Measurements from ENCODE around the gene CXorf66.

DNA sequence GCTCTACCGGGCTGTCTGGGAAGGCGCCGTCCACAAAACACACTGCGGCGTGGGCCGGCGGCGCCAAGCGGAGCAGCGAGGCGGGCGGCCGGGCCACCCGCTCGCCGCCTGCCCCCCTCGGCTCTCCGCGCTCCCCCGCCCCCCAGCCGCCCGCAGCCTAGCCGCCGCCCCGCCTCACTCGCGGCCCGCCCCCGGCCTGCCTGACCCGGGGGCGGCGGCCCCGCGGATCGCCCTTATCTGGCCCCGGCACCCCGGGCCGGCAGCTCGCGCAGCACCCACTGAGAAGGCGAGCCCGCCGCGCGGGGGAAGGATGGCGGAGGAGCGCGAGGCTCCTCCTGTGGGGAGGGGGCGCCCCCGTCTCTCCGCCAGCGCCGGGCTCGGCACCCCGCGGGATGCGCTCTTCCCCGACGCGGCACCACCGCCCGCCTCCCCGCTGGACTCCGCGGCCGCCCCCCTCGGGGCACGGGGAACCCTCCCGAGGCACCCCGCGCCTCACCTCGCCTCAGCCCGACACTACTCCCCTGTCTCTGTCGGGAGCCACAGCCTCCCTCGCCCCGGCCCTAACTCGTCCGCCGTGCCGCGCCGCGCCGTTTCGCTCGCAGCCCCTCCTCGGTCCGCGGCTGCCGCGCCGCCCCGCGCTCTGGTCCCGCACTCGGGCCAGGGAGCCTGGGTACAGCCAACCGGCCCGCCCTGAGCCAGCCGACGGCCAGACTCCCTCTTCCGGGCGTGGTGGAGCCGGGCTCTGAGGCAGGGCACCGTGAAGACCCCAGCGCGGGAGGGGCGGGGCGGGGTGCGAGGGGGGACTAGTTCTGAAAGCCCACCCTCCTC lies 33.0 kb downstream of the CXorf66 start:
- TF ChIP-seq, protein P1, sequence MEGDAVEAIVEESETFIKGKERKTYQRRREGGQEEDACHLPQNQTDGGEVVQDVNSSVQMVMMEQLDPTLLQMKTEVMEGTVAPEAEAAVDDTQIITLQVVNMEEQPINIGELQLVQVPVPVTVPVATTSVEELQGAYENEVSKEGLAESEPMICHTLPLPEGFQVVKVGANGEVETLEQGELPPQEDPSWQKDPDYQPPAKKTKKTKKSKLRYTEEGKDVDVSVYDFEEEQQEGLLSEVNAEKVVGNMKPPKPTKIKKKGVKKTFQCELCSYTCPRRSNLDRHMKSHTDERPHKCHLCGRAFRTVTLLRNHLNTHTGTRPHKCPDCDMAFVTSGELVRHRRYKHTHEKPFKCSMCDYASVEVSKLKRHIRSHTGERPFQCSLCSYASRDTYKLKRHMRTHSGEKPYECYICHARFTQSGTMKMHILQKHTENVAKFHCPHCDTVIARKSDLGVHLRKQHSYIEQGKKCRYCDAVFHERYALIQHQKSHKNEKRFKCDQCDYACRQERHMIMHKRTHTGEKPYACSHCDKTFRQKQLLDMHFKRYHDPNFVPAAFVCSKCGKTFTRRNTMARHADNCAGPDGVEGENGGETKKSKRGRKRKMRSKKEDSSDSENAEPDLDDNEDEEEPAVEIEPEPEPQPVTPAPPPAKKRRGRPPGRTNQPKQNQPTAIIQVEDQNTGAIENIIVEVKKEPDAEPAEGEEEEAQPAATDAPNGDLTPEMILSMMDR (IDR thresholded peaks at IDR 0.05; ENCODE audit: borderline replicate concordance, extremely low read depth, low read length, poor library complexity, severe bottlenecking): no peak
- no peak for TF ChIP-seq EZH2 (IDR thresholded peaks at IDR 0.05; ENCODE audit: borderline replicate concordance, low read depth, low read length, severe bottlenecking)

Data from DND-41 (cell line).